Measurements from ENCODE around the gene C11orf91. TPM values are rescaled to one million over a fixed set of nuclear protein-coding genes. Genes with fewer than 3 reads are reported as not detected.
A peak's percentile ranks its signal among the peaks of the same experiment; 100 is the strongest.
"Not testable (repeated sequence)": the region's sequence is repeated elsewhere in the genome, so short reads cannot be mapped to it uniquely, and the experiment has no call there.

Gene C11orf91
- total RNA-seq, 2 donors from 2014 or later = 1.0 TPM; not detected in 1

DNA sequence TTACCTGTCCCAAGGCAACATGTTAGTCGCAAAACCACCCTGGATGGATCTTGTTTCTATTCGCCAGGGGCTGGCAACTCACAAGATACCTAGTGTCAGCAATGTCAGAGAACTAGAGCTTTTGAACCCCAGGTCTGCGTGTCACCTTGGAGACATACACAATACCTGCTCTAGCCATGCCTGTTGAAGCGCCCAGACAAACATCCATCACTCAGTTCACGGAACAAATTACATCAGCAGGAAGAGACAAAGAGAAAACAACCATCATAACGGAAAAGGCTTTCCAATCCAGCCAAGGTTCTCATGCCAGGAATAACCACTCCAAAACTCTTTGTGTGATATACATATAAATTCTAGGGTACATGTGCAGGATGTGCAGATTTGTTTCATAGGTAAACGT lies 33.4 kb upstream of the C11orf91 start:
- TF ChIP-seq, protein P1, sequence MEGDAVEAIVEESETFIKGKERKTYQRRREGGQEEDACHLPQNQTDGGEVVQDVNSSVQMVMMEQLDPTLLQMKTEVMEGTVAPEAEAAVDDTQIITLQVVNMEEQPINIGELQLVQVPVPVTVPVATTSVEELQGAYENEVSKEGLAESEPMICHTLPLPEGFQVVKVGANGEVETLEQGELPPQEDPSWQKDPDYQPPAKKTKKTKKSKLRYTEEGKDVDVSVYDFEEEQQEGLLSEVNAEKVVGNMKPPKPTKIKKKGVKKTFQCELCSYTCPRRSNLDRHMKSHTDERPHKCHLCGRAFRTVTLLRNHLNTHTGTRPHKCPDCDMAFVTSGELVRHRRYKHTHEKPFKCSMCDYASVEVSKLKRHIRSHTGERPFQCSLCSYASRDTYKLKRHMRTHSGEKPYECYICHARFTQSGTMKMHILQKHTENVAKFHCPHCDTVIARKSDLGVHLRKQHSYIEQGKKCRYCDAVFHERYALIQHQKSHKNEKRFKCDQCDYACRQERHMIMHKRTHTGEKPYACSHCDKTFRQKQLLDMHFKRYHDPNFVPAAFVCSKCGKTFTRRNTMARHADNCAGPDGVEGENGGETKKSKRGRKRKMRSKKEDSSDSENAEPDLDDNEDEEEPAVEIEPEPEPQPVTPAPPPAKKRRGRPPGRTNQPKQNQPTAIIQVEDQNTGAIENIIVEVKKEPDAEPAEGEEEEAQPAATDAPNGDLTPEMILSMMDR (conservative IDR thresholded peaks at IDR 0.05) = no peak
- Histone ChIP-seq H3K27ac (ENCODE audit: low read depth, low read length) (no peak overlapping the region), H3K36me3 (ENCODE audit: control insufficient read depth, insufficient read depth, low read length) (peaks cover 13% of the 10 kb centered on the region), H3K4me3 (ENCODE audit: low read length) (peak overlapping the region; percentile 4), H3K9me3 (ENCODE audit: control insufficient read depth, low read length) (no peaks in the 10 kb centered on the region), H3K27me3 (ENCODE audit: control insufficient read depth, insufficient read depth, low read length, poor library complexity, severe bottlenecking) (no peaks in the 10 kb centered on the region), H3K4me1 (ENCODE audit: control insufficient read depth, insufficient read depth, low read length) (peaks cover 9% of the 10 kb centered on the region), H3K9ac (ENCODE audit: extremely low read depth, low read length, poor library complexity, severe bottlenecking) (no peak overlapping the region)
- no peak for DNase-seq
- 87 to 97% methylated on average over 3 to 7 of the region's 7 CpGs for WGBS, 2 experiments (ENCODE audit: insufficient coverage in 1 of 2, insufficient read length in 1 of 2)
- Mint-ChIP-seq H3K27ac (no peak overlapping the region), H3K9me3 (peaks cover 2% of the 10 kb centered on the region), H3K36me3 (ENCODE audit: low read depth) (peaks cover 9% of the 10 kb centered on the region), H3K27me3 (ENCODE audit: insufficient read depth) (peaks cover 5% of the 10 kb centered on the region), H3K4me3 (no peak overlapping the region), H3K4me1 (peaks cover 24% of the 10 kb centered on the region)

DNA sequence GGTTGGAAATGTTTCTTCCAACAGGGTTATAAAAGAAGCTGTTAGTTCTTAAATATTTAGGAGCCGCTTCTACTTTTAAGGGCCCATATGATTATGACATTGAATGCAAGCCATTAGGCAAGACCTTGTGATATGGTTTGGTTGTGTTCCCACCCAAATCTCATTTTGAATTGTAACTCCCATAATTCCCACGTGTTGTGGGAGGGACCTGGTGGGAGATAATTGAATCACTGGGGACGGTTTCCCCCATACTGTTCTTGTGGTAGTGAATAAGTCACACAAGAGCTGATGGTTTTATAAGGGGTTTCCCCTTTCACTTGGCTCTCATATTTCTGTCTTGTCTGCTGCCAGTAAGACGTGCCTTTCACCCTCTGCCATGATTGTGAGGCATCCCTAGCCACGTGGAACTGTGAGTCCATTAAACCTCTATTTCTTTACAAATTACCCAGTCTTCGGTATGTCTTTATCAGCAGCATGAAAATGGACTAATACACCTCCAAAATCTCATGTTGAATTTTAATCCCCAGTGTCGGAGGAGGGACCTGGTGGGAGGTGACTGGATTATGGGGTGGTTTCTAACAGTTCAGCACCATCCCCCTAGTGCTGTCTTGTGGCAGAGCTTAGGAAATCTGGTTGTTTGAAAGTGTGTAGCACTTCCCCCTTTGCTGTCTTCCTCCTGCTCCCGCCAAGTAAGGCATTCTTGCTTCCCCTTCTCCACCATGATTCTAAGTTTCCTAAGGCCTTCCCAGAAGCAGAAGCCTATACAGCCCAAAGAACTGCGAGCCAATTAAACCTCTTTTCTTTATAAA lies 31.3 kb upstream of the C11orf91 start:
- Histone ChIP-seq H3K27me3 (ENCODE audit: control insufficient read depth, insufficient read depth, low read length, poor library complexity, severe bottlenecking) (no peaks in the 10 kb centered on the region), H3K9me3 (ENCODE audit: control insufficient read depth, low read length) (no peaks in the 10 kb centered on the region), H3K4me3 (ENCODE audit: low read length) (no peak overlapping the region), H3K36me3 (ENCODE audit: control insufficient read depth, insufficient read depth, low read length) (peaks cover 13% of the 10 kb centered on the region), H3K27ac (ENCODE audit: low read depth, low read length) (no peak overlapping the region), H3K4me1 (ENCODE audit: control insufficient read depth, insufficient read depth, low read length) (peaks cover 8% of the 10 kb centered on the region), H3K9ac (ENCODE audit: extremely low read depth, low read length, poor library complexity, severe bottlenecking) (no peak overlapping the region)
- Mint-ChIP-seq H3K4me3 (no peak overlapping the region), H3K27ac (no peak overlapping the region), H3K36me3 (ENCODE audit: low read depth) (peaks cover 16% of the 10 kb centered on the region), H3K27me3 (ENCODE audit: insufficient read depth) (no peaks in the 10 kb centered on the region), H3K9me3 (peaks cover 9% of the 10 kb centered on the region), H3K4me1 (peaks cover 20% of the 10 kb centered on the region)
- 93 to 94% methylated on average over 4 to 9 of the region's 9 CpGs for WGBS, 2 experiments (ENCODE audit: insufficient coverage in 1 of 2, insufficient read length in 1 of 2)
- TF ChIP-seq, protein P1 (conservative IDR thresholded peaks at IDR 0.05) = no peak
- DNase-seq = no peak

DNA sequence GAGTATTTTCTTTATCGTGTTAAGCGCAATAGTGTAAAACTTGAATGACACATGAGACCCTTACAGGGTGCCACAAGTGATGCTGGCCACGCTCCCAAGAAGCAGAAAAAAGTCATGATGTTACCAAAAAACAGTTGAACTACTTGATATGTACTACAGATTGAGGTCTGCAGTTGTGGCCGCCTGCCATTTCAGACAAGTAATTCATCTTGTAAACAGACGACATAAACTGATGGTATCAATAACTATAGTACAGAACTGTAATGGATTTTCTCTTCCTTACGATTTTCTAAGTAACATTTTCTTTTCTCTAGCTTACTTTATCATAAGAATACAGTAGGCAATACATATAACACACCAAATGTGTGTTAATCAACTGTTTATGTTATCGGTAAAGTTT lies 30.1 kb upstream of the C11orf91 start:
- H3K27ac Mint-ChIP-seq = no peak overlapping the region
- peaks cover 19% of the 10 kb centered on the region for H3K4me1 Mint-ChIP-seq
- 97 to 100% methylated on average over 5 to 7 of the region's 7 CpGs for WGBS, 2 experiments (ENCODE audit: insufficient coverage in 1 of 2, insufficient read length in 1 of 2)
- no peak for DNase-seq
- no peaks in the 10 kb centered on the region for H3K27me3 Mint-ChIP-seq (ENCODE audit: insufficient read depth)
- Histone ChIP-seq H3K4me1 (ENCODE audit: control insufficient read depth, insufficient read depth, low read length) (peaks cover 4% of the 10 kb centered on the region), H3K9me3 (ENCODE audit: control insufficient read depth, low read length) (no peaks in the 10 kb centered on the region), H3K36me3 (ENCODE audit: control insufficient read depth, insufficient read depth, low read length) (peaks cover 13% of the 10 kb centered on the region), H3K4me3 (ENCODE audit: low read length) (no peak overlapping the region), H3K27ac (ENCODE audit: low read depth, low read length) (no peak overlapping the region), H3K27me3 (ENCODE audit: control insufficient read depth, insufficient read depth, low read length, poor library complexity, severe bottlenecking) (no peaks in the 10 kb centered on the region), H3K9ac (ENCODE audit: extremely low read depth, low read length, poor library complexity, severe bottlenecking) (no peak overlapping the region)
- TF ChIP-seq, protein P1 (conservative IDR thresholded peaks at IDR 0.05) = no peak
- H3K9me3 Mint-ChIP-seq = peaks cover 9% of the 10 kb centered on the region
- H3K4me3 Mint-ChIP-seq = no peak overlapping the region
- peaks cover 16% of the 10 kb centered on the region for H3K36me3 Mint-ChIP-seq (ENCODE audit: low read depth)

DNA sequence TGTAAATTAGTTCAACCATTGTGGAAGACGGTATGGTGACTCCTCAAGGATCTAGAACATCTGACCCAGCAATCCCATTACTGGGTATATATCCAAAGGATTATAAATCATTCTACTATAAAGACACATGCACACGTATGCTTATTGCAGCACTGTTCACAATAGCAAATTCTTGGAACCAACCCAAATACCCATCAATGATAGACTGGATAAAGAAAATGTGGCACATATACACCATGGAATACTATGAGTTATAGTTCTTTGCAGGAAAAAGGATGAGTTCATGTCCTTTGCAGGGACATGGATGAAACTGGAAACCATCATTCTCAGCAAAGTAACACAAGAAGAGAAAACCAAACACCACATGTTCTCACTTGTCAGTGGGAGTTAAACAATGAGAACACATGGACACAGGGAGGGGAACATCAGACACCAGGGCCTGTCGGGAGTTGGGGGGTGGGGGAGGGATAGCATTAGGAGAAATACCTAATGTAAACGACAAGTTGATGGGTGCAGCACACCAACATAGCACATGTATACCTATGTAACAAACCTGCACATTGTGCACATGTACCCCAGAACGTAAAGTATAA lies 28.5 kb upstream of the C11orf91 start:
- peaks cover 16% of the 10 kb centered on the region for H3K36me3 Mint-ChIP-seq (ENCODE audit: low read depth)
- 69 to 86% methylated on average over 2 to 4 of the region's 5 CpGs for WGBS, 2 experiments (ENCODE audit: insufficient coverage in 1 of 2, insufficient read length in 1 of 2)
- H3K9ac ChIP-seq (ENCODE audit: extremely low read depth, low read length, poor library complexity, severe bottlenecking); H3K9me3 Mint-ChIP-seq; H3K4me3 Mint-ChIP-seq; H3K27me3 ChIP-seq (ENCODE audit: control insufficient read depth, insufficient read depth, low read length, poor library complexity, severe bottlenecking); H3K27me3 Mint-ChIP-seq (ENCODE audit: insufficient read depth); H3K27ac Mint-ChIP-seq; DNase-seq; H3K9me3 ChIP-seq (ENCODE audit: control insufficient read depth, low read length); H3K4me3 ChIP-seq (ENCODE audit: low read length); H3K27ac ChIP-seq (ENCODE audit: low read depth, low read length); H3K4me1 ChIP-seq (ENCODE audit: control insufficient read depth, insufficient read depth, low read length): not testable (repeated sequence)
- H3K36me3 ChIP-seq (ENCODE audit: control insufficient read depth, insufficient read depth, low read length) = peaks cover 13% of the 10 kb centered on the region
- peaks cover 15% of the 10 kb centered on the region for H3K4me1 Mint-ChIP-seq

DNA sequence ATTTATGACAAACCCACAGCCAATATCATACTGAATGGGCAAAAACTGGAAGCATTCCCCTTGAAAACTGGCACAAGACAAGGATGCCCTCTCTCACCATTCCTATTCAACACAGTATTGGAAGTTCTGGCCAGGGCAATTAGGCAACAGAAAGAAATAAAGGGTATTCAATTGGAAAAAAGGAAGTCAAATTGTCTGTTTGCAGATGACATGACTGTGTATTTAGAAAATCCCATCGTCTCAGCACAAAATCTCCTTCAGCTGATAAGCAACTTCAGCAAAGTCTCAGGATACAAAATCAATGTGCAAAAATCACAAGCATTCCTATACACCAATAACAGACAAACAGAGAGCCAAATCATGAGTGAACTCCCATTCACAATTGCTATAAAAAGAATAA lies 26.9 kb upstream of the C11orf91 start:
- H3K36me3 Mint-ChIP-seq (ENCODE audit: low read depth); H3K36me3 ChIP-seq (ENCODE audit: control insufficient read depth, insufficient read depth, low read length); H3K27ac Mint-ChIP-seq; H3K4me3 ChIP-seq (ENCODE audit: low read length); H3K4me3 Mint-ChIP-seq; H3K27me3 Mint-ChIP-seq (ENCODE audit: insufficient read depth); H3K9me3 Mint-ChIP-seq; DNase-seq; H3K27me3 ChIP-seq (ENCODE audit: control insufficient read depth, insufficient read depth, low read length, poor library complexity, severe bottlenecking); H3K4me1 ChIP-seq (ENCODE audit: control insufficient read depth, insufficient read depth, low read length); H3K9ac ChIP-seq (ENCODE audit: extremely low read depth, low read length, poor library complexity, severe bottlenecking); H3K9me3 ChIP-seq (ENCODE audit: control insufficient read depth, low read length); H3K27ac ChIP-seq (ENCODE audit: low read depth, low read length): not testable (repeated sequence)
- peaks cover 24% of the 10 kb centered on the region for H3K4me1 Mint-ChIP-seq
- 100% methylated on average over 1 of the region's 1 CpG; no CpG with 5 or more reads in 1 of the 2 experiments for WGBS, 2 experiments (ENCODE audit: insufficient coverage in 1 of 2, insufficient read length in 1 of 2)
